ENCODE measurements around the gene HEPH.
"Not testable (repeated sequence)": the region's sequence is repeated elsewhere in the genome, so short reads cannot be mapped to it uniquely, and the experiment has no call there.

The HEPH gene, protein sequence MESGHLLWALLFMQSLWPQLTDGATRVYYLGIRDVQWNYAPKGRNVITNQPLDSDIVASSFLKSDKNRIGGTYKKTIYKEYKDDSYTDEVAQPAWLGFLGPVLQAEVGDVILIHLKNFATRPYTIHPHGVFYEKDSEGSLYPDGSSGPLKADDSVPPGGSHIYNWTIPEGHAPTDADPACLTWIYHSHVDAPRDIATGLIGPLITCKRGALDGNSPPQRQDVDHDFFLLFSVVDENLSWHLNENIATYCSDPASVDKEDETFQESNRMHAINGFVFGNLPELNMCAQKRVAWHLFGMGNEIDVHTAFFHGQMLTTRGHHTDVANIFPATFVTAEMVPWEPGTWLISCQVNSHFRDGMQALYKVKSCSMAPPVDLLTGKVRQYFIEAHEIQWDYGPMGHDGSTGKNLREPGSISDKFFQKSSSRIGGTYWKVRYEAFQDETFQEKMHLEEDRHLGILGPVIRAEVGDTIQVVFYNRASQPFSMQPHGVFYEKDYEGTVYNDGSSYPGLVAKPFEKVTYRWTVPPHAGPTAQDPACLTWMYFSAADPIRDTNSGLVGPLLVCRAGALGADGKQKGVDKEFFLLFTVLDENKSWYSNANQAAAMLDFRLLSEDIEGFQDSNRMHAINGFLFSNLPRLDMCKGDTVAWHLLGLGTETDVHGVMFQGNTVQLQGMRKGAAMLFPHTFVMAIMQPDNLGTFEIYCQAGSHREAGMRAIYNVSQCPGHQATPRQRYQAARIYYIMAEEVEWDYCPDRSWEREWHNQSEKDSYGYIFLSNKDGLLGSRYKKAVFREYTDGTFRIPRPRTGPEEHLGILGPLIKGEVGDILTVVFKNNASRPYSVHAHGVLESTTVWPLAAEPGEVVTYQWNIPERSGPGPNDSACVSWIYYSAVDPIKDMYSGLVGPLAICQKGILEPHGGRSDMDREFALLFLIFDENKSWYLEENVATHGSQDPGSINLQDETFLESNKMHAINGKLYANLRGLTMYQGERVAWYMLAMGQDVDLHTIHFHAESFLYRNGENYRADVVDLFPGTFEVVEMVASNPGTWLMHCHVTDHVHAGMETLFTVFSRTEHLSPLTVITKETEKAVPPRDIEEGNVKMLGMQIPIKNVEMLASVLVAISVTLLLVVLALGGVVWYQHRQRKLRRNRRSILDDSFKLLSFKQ

DNA sequence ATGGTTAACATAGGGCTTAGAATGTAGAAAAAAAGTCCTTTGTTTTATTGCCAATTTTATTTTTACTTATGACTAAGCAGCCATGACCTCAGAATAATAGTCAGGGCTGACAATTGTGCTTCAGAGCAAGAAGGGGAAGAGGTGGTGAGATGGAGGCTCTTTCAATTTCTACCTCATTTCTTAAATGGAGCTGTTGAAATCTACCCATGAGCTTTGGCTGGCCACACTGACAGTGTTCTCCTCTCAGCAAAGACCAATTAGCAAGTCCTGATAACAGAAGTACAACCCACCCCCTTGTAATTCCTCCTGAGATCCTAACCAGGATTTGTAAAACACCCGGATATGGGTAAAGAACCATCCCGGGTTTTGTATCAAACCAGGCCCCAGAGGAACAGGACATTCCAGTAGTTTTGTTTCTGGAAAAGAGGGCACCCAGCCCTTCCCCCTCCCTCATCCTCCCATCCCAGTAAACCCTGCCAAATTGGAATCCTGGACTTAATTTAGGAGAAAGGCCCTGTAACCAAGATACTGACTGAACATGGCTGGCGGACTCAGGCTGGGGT is at the start of gene HEPH:
TSS of gene HEPH (plus strand) at position 399 of the 563 bp plus-strand sequence. CDS start 6,324 bp downstream, outside the sequence.
- no peak within 1 kb of the TSS for H3K27ac ChIP-seq (ENCODE audit: low read length)
- H2AFZ ChIP-seq (ENCODE audit: low read length) = no peak within 1 kb of the TSS
- TF ChIP-seq EZH2 (optimal IDR thresholded peaks at IDR 0.05; ENCODE audit: low read depth, low read length) (no peak), CTCF (IDR thresholded peaks at IDR 0.05; ENCODE audit: low read length) (no peak), EZH2phosphoT487 (IDR thresholded peaks at IDR 0.05; ENCODE audit: low read length) (no peak)

GRCh38 chrX:66118722-66119121 is 45.3 kb upstream of the HEPH start:
- H3K36me3 ChIP-seq (replicated peaks; ENCODE audit: insufficient read depth, low read length); H3K4me3 ChIP-seq (ENCODE audit: low read length); H4K20me1 ChIP-seq (ENCODE audit: insufficient read depth, low read length); H3F3A ChIP-seq (ENCODE audit: insufficient read depth, low read length); DNase-seq; H3K4me2 ChIP-seq (ENCODE audit: low read depth, low read length); H3K4me1 ChIP-seq (ENCODE audit: low read length); H3K9ac ChIP-seq (ENCODE audit: low read length); H3K9me2 ChIP-seq (replicated peaks; ENCODE audit: insufficient read depth, low read length); H3K27ac ChIP-seq (ENCODE audit: low read length); H3K79me2 ChIP-seq (ENCODE audit: low read length); H3K9me3 ChIP-seq (replicated peaks; ENCODE audit: insufficient read depth, low read length); H2AFZ ChIP-seq (ENCODE audit: low read length); H3K27me3 ChIP-seq (replicated peaks; ENCODE audit: insufficient read depth, low read length): not testable (repeated sequence)

More for the DNA sequence above, at the start of gene HEPH:
- no peak within 1 kb of the TSS for H3K4me3 ChIP-seq (ENCODE audit: low read length)
- H3K9ac ChIP-seq (ENCODE audit: low read length) = no peak within 1 kb of the TSS
- H4K20me1 ChIP-seq (ENCODE audit: insufficient read depth, low read length) = no peaks in the 10 kb centered on the region
- no peaks in the 10 kb centered on the region for H3K9me3 ChIP-seq (replicated peaks; ENCODE audit: insufficient read depth, low read length)
- no peaks in the 10 kb centered on the region for H3K27me3 ChIP-seq (replicated peaks; ENCODE audit: insufficient read depth, low read length)
- H3K4me2 ChIP-seq (ENCODE audit: low read depth, low read length) = no peak within 1 kb of the TSS
- H3K36me3 ChIP-seq (replicated peaks; ENCODE audit: insufficient read depth, low read length) = no peaks in the 10 kb centered on the region
- no peaks in the 10 kb centered on the region for H3K4me1 ChIP-seq (ENCODE audit: low read length)
- no peak for DNase-seq
- no peaks in the 10 kb centered on the region for H3F3A ChIP-seq (ENCODE audit: insufficient read depth, low read length)
- H3K9me2 ChIP-seq (replicated peaks; ENCODE audit: insufficient read depth, low read length) = no peaks in the 10 kb centered on the region
- H3K79me2 ChIP-seq (ENCODE audit: low read length) = no peaks in the 10 kb centered on the region

- H2AFZ ChIP-seq (ENCODE audit: low read length); H3K9me3 ChIP-seq (replicated peaks; ENCODE audit: insufficient read depth, low read length); H3K4me2 ChIP-seq (ENCODE audit: low read depth, low read length); H3K4me1 ChIP-seq (ENCODE audit: low read length); H4K20me1 ChIP-seq (ENCODE audit: insufficient read depth, low read length); H3F3A ChIP-seq (ENCODE audit: insufficient read depth, low read length); H3K27me3 ChIP-seq (replicated peaks; ENCODE audit: insufficient read depth, low read length); H3K9me2 ChIP-seq (replicated peaks; ENCODE audit: insufficient read depth, low read length); H3K79me2 ChIP-seq (ENCODE audit: low read length); H3K36me3 ChIP-seq (replicated peaks; ENCODE audit: insufficient read depth, low read length); H3K27ac ChIP-seq (ENCODE audit: low read length); H3K4me3 ChIP-seq (ENCODE audit: low read length); DNase-seq; H3K9ac ChIP-seq (ENCODE audit: low read length): not testable (repeated sequence)
Observed at GRCh38 chrX:66121354-66121753, 42.7 kb upstream of the HEPH start.

- Histone ChIP-seq H3K4me1 (ENCODE audit: low read length) (no peaks in the 10 kb centered on the region), H3F3A (ENCODE audit: insufficient read depth, low read length) (no peaks in the 10 kb centered on the region), H3K4me2 (ENCODE audit: low read depth, low read length) (no peak overlapping the region), H3K9me2 (replicated peaks; ENCODE audit: insufficient read depth, low read length) (no peaks in the 10 kb centered on the region), H2AFZ (ENCODE audit: low read length) (no peak overlapping the region), H3K9me3 (replicated peaks; ENCODE audit: insufficient read depth, low read length) (no peaks in the 10 kb centered on the region; the same call in 1 of the 2 replicates), H3K79me2 (ENCODE audit: low read length) (no peaks in the 10 kb centered on the region), H3K27me3 (replicated peaks; ENCODE audit: insufficient read depth, low read length) (no peaks in the 10 kb centered on the region), H4K20me1 (ENCODE audit: insufficient read depth, low read length) (no peaks in the 10 kb centered on the region), H3K4me3 (ENCODE audit: low read length) (no peak overlapping the region), H3K36me3 (replicated peaks; ENCODE audit: insufficient read depth, low read length) (no peaks in the 10 kb centered on the region), H3K9ac (ENCODE audit: low read length) (no peak overlapping the region), H3K27ac (ENCODE audit: low read length) (no peak overlapping the region)
- TF ChIP-seq CTCF (IDR thresholded peaks at IDR 0.05; ENCODE audit: low read length) = no peak
- TF ChIP-seq EZH2 (optimal IDR thresholded peaks at IDR 0.05; ENCODE audit: low read depth, low read length) = no peak
- TF ChIP-seq EZH2phosphoT487 (IDR thresholded peaks at IDR 0.05; ENCODE audit: low read length) = no peak
- DNase-seq = no peak
Observed at GRCh38 chrX:66126662-66127061, 37.4 kb upstream of the HEPH start.
